Measurements from ENCODE around the gene E4F1.

DNA sequence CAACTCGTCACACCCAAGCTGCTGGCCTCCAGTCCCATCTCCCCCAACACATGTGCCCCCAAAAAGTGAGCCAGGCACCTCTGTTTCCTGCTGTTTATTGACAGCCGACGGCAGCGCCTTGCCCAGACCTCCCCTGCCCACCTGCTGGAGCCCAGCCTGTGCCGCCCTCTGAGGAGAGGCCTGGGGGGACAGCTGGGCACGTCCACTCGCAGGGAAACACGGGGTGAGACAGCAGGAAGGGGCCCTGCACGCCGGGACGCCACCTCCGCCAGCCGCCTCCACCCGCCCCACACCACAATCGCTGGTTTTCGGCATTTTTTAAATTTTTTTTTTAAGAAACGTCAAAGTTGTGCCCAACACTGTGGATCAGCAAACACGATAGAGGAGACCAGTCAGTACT, 46.3 kb upstream of the E4F1 start:
- TF ChIP-seq ZNF615 (CRISPR knock-in tag; IDR thresholded peaks at IDR 0.05; ENCODE audit: borderline replicate concordance) (no peak), HOXA7 (CRISPR knock-in tag; IDR thresholded peaks at IDR 0.05) (no peak), POLR2AphosphoS5 (IDR thresholded peaks at IDR 0.05; ENCODE audit: low read depth, low read length) (no peak), ZNF670 (CRISPR knock-in tag; IDR thresholded peaks at IDR 0.05; ENCODE audit: borderline replicate concordance) (no peak), ZNF230 (CRISPR knock-in tag; IDR thresholded peaks at IDR 0.05) (no peak), MZF1 (CRISPR knock-in tag; IDR thresholded peaks at IDR 0.05; ENCODE audit: borderline replicate concordance) (no peak), ATF1 (CRISPR knock-in tag; IDR thresholded peaks at IDR 0.05) (no peak), HNRNPL (IDR thresholded peaks at IDR 0.05; ENCODE audit: low read depth, low read length) (no peak), ZNF362 (CRISPR knock-in tag; IDR thresholded peaks at IDR 0.05; ENCODE audit: borderline replicate concordance) (no peak), ZNF280B (CRISPR knock-in tag; IDR thresholded peaks at IDR 0.05; ENCODE audit: borderline replicate concordance) (no peak), RBAK (CRISPR knock-in tag; IDR thresholded peaks at IDR 0.05) (no peak)
- TF ChIP-seq, protein P1, sequence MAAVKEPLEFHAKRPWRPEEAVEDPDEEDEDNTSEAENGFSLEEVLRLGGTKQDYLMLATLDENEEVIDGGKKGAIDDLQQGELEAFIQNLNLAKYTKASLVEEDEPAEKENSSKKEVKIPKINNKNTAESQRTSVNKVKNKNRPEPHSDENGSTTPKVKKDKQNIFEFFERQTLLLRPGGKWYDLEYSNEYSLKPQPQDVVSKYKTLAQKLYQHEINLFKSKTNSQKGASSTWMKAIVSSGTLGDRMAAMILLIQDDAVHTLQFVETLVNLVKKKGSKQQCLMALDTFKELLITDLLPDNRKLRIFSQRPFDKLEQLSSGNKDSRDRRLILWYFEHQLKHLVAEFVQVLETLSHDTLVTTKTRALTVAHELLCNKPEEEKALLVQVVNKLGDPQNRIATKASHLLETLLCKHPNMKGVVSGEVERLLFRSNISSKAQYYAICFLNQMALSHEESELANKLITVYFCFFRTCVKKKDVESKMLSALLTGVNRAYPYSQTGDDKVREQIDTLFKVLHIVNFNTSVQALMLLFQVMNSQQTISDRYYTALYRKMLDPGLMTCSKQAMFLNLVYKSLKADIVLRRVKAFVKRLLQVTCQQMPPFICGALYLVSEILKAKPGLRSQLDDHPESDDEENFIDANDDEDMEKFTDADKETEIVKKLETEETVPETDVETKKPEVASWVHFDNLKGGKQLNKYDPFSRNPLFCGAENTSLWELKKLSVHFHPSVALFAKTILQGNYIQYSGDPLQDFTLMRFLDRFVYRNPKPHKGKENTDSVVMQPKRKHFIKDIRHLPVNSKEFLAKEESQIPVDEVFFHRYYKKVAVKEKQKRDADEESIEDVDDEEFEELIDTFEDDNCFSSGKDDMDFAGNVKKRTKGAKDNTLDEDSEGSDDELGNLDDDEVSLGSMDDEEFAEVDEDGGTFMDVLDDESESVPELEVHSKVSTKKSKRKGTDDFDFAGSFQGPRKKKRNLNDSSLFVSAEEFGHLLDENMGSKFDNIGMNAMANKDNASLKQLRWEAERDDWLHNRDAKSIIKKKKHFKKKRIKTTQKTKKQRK (IDR thresholded peaks at IDR 0.05; ENCODE audit: low read length) = no peak
- TF ChIP-seq, protein P2, sequence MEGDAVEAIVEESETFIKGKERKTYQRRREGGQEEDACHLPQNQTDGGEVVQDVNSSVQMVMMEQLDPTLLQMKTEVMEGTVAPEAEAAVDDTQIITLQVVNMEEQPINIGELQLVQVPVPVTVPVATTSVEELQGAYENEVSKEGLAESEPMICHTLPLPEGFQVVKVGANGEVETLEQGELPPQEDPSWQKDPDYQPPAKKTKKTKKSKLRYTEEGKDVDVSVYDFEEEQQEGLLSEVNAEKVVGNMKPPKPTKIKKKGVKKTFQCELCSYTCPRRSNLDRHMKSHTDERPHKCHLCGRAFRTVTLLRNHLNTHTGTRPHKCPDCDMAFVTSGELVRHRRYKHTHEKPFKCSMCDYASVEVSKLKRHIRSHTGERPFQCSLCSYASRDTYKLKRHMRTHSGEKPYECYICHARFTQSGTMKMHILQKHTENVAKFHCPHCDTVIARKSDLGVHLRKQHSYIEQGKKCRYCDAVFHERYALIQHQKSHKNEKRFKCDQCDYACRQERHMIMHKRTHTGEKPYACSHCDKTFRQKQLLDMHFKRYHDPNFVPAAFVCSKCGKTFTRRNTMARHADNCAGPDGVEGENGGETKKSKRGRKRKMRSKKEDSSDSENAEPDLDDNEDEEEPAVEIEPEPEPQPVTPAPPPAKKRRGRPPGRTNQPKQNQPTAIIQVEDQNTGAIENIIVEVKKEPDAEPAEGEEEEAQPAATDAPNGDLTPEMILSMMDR (CRISPR knock-in tag; IDR thresholded peaks at IDR 0.05) = no peak
